BLaER1 (cell line): Measurements from ENCODE around the gene KCNB1.
A peak's percentile ranks its signal among the peaks of the same experiment; 100 is the strongest.

ENCODE experiments used
- H3K27ac ChIP-seq: shearing (Covaris generic); formaldehyde crosslinking; 2 replicates; pipeline ENCODE4 v1.8.1; 2022
- H3K27me3 ChIP-seq: shearing (Covaris generic); formaldehyde crosslinking; 2 replicates; pipeline ENCODE4 v1.8.1; 2022
- H3K36me3 ChIP-seq: shearing (Covaris generic); formaldehyde crosslinking; 2 replicates; pipeline ENCODE4 v1.8.1; 2022
- H3K4me1 ChIP-seq: shearing (Covaris generic); formaldehyde crosslinking; 2 replicates; pipeline ENCODE4 v1.8.1; 2022
- H3K4me2 ChIP-seq: shearing (Covaris generic); formaldehyde crosslinking; 2 replicates; pipeline ENCODE4 v1.8.1; 2022
- H3K4me3 ChIP-seq: shearing (Covaris generic); formaldehyde crosslinking; 2 replicates; pipeline ENCODE4 v1.8.1; 2022
- H3K9ac ChIP-seq: shearing (Covaris generic); formaldehyde crosslinking; 2 replicates; pipeline ENCODE4 v1.8.1; 2022
- H3K9me3 ChIP-seq: shearing (Covaris generic); formaldehyde crosslinking; 2 replicates; pipeline ENCODE4 v1.8.1; 2022
- H4K20me1 ChIP-seq: shearing (Covaris generic); formaldehyde crosslinking; 2 replicates; pipeline ENCODE4 v1.8.1; 2022
- Cebpa-rat ChIP-seq: shearing (Covaris generic); IDR thresholded peaks from 2 replicates; pipeline ENCODE4 v1.8.1; 2022

Gene KCNB1

DNA sequence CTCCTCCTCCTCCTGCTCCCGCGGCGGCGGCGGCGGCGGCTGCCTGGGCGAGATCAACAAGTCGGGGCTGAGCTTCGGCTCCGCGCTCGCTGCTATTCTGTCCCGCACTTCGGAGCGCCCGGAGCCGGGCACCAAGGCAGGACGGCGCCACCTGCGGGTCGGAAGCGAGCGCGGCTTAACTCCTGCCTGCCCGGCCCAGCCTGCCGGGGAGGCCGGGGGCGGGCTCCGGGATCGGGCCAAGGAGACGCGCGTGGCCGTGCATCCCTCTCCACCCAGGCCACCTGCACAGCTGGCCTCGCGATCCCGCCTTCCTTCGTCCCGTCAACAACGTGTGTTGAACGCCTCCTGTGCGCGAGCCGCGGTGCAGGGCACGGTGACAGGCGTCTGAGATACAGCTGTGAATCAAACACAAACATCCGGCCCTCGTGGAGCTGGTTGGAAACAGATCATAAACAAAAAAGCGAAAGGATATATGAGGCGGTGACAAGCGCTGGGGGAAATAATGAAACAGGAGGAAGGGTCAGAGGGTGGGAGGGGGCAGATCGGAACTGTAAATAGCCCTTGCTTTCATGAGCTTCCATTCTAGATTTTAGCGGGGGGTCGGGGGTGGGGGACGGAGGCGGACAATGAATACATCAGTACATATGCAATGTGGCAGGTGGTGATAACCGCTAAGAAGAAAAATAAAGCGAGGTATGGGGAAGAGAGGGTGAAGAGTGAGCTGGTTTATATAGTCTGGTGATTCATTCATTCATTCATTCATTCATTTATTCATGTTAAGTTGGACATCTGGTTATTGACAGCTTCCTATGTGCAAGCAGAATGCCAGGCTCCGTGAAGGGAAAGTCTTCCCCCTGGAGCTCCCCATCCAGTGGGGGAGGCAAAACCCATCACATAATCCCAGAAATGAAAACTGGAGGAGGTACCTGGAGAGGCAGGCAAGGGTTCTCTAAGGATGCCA, 2.0 kb upstream of the KCNB1 start:
- TF ChIP-seq Cebpa-rat, result no peak
- Histone ChIP-seq H3K27me3 (peaks cover 37% of the 10 kb centered on the region), H3K4me1 (peaks cover 5% of the 10 kb centered on the region; the same call in 1 of the 2 replicates)

DNA sequence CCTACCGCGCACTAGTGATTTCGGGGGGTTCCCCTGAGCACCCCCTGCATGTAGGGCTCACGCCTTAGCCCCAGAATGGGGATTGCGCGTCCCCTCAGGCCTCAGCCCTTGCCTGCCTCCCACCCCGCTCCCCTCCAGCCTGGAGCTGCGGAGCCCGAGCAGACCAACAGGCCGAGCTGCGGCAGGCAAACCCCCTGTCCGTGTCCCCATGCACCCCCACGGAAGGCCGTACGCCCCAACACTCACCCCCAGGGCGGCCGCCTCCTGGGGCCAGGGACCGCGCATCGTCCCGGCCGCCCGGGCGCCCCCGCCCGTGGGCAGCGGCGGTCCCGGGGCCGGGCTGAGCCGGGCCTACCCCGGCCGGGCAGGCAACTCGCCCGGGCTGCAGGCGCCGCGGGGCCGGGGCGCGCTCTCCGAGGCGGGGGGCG, 1.2 kb upstream of the KCNB1 start:
- no peak overlapping the region for H3K9ac ChIP-seq
- no peak for TF ChIP-seq Cebpa-rat
- H3K4me1 ChIP-seq, result peaks cover 5% of the 10 kb centered on the region; the same call in 1 of the 2 replicates
- H4K20me1 ChIP-seq, result peaks cover 40% of the 10 kb centered on the region
- H3K27ac ChIP-seq, result no peak overlapping the region
- peak overlapping the region; percentile 66 for H3K4me3 ChIP-seq
- no peaks in the 10 kb centered on the region for H3K36me3 ChIP-seq
- no peaks in the 10 kb centered on the region for H3K9me3 ChIP-seq
- H3K27me3 ChIP-seq, result peaks cover 37% of the 10 kb centered on the region
- H3K4me2 ChIP-seq, result peak overlapping the region; percentile 97

More for the DNA sequence above, 2.0 kb upstream of the KCNB1 start:
- peaks cover 40% of the 10 kb centered on the region for H4K20me1 ChIP-seq
- peak overlapping the region; percentile 66 for H3K4me3 ChIP-seq
- H3K27ac ChIP-seq, result no peak overlapping the region
- no peaks in the 10 kb centered on the region for H3K9me3 ChIP-seq
- H3K36me3 ChIP-seq, result no peaks in the 10 kb centered on the region
- H3K9ac ChIP-seq, result no peak overlapping the region
- peak overlapping the region; percentile 97 for H3K4me2 ChIP-seq

DNA sequence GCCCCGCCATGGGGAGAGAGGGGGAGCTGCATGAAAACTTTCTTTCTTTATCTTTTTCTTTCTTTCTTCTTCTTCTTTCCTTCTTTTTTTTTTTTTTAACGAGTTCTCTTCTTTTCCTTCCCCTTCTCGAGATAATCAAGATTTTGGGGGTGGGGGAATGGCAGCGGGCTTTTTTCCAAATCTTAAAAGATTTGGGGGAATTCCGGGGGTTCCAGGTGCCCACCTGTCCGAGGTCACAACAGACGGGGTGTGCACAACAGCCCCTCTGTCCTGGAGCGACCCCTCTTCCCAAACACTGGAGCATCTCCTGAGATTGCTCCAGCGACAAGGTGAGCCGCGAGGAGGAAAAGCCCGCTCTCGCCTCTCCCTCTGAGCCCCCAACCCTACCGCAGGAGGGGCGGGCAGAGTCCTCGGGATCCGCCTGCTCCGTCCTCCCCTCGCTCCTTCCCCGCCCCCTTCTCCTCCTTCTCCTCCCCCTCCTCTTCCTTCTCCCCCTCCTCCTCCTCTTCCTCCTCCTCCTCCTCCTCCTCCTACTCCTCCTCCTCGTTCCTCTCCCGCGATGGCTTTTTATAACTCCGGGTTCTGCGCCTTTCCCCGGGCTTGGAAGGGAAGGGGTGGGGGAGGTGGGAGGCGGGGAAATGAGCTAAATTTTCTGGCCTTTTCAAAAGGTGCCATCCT, 689 bp upstream of the KCNB1 start:
- Histone ChIP-seq H3K27me3 (peaks cover 37% of the 10 kb centered on the region), H3K4me3 (peak overlapping the region; percentile 66), H4K20me1 (peaks cover 40% of the 10 kb centered on the region), H3K9ac (no peak overlapping the region), H3K4me1 (peaks cover 5% of the 10 kb centered on the region; the same call in 1 of the 2 replicates), H3K4me2 (peak overlapping the region; percentile 97), H3K36me3 (no peaks in the 10 kb centered on the region), H3K27ac (no peak overlapping the region), H3K9me3 (no peaks in the 10 kb centered on the region)
- TF ChIP-seq Cebpa-rat, result no peak

DNA sequence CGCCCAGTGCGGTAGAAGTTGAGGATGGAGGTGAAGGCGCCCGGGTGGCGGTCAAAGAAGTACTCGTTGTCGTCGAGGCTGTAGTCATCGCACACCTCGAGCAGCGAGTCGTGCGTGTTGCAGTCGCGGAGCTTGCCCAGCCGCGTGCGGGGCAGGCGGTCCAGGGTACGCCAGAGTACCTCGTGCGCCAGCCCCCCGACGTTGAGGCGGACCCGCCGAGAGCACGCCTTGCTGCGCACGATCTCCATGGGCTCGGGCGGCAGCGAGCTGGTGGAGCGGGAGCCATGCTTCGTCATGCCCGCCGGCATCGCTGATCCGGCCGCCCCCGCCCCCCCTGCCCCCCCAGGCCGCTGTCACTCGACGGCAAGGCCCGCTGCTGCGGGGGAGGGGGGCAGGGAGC, 295 bp downstream of the KCNB1 start:
- H3K27ac ChIP-seq, result no peak overlapping the region
- peaks cover 37% of the 10 kb centered on the region for H3K27me3 ChIP-seq
- H4K20me1 ChIP-seq, result peaks cover 40% of the 10 kb centered on the region
- no peak overlapping the region for H3K9ac ChIP-seq
- no peaks in the 10 kb centered on the region for H3K36me3 ChIP-seq
- no peak for TF ChIP-seq Cebpa-rat
- no peak overlapping the region for H3K4me3 ChIP-seq
- H3K9me3 ChIP-seq, result no peaks in the 10 kb centered on the region
- peak overlapping the region; percentile 42 for H3K4me2 ChIP-seq
- H3K4me1 ChIP-seq, result peaks cover 5% of the 10 kb centered on the region; the same call in 1 of the 2 replicates

DNA sequence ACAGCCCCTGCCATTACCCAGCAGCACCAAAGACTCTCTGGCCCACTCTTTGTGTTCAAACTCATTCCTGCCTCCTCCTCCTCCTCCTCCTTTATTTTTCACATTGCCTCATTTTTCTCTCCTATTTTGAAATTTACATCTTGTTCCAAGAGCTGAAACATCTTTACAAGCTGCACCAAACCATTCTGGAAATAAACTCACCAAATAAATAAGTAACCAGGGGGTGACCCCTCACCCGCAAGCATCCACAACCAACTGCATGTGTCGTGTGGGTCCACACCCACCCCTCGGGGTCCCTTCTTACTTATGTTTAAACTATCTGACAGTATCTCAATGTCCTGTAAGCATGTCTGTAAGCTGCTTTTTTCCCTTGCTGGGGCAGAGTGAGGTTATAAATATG, 1.4 kb downstream of the KCNB1 start:
- Histone ChIP-seq H3K27me3 (peaks cover 32% of the 10 kb centered on the region), H3K27ac (no peak overlapping the region), H3K4me3 (no peak overlapping the region), H4K20me1 (peaks cover 37% of the 10 kb centered on the region), H3K36me3 (no peaks in the 10 kb centered on the region), H3K9me3 (no peaks in the 10 kb centered on the region), H3K4me1 (peaks cover 5% of the 10 kb centered on the region; the same call in 1 of the 2 replicates), H3K4me2 (no peak overlapping the region), H3K9ac (no peak overlapping the region)
- TF ChIP-seq Cebpa-rat, result no peak

DNA sequence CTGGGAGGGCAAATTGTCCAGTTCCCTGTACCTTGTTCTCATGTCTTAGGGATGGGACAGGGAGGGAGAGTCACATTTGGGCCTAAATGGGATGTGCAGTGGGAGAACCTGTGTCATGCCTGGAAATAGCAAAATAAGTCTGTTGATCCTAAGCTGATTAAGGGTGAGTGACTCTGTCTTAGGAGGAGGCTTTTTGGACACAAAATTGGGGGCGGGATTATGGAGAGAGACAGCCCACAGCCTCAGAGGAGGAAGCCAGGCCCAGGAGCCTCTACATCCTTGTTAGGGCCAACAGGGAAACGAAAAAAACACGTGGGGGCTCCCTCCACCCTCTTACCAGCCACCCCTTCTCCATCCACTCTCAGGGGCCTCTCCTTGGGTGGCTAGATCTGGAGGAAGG, 2.2 kb downstream of the KCNB1 start:
- Histone ChIP-seq H3K9ac (no peak overlapping the region), H3K36me3 (no peaks in the 10 kb centered on the region), H3K27ac (no peak overlapping the region), H3K9me3 (no peaks in the 10 kb centered on the region), H3K27me3 (peaks cover 31% of the 10 kb centered on the region), H3K4me3 (no peak overlapping the region), H3K4me1 (peaks cover 5% of the 10 kb centered on the region; the same call in 1 of the 2 replicates), H4K20me1 (peaks cover 31% of the 10 kb centered on the region), H3K4me2 (no peak overlapping the region)
- no peak for TF ChIP-seq Cebpa-rat

DNA sequence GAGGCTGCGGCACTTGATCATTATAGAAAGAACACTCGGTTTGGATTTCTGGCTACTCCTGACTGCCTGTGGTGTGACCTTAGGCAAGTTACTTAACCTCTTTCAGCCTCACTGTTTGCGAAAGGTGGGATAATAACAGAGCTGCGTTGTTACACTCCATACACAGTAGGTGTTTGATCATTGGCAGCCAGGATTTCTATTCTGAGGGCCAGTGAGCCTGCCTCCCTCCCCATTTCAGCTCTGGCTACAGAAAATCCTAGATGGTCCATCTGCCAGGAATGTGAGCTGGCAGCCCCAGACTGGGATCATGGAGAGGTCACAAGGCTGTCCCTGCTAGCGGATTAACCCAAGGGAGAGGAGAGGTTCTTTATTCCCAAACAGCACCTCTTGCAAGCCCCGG, 2.7 kb downstream of the KCNB1 start:
- no peak overlapping the region for H3K27ac ChIP-seq
- peaks cover 31% of the 10 kb centered on the region for H4K20me1 ChIP-seq
- no peak overlapping the region for H3K9ac ChIP-seq
- H3K4me2 ChIP-seq, result no peak overlapping the region
- H3K36me3 ChIP-seq, result no peaks in the 10 kb centered on the region
- no peak for TF ChIP-seq Cebpa-rat
- peaks cover 5% of the 10 kb centered on the region; the same call in 1 of the 2 replicates for H3K4me1 ChIP-seq
- H3K9me3 ChIP-seq, result no peaks in the 10 kb centered on the region
- no peak overlapping the region for H3K4me3 ChIP-seq
- peaks cover 26% of the 10 kb centered on the region for H3K27me3 ChIP-seq

DNA sequence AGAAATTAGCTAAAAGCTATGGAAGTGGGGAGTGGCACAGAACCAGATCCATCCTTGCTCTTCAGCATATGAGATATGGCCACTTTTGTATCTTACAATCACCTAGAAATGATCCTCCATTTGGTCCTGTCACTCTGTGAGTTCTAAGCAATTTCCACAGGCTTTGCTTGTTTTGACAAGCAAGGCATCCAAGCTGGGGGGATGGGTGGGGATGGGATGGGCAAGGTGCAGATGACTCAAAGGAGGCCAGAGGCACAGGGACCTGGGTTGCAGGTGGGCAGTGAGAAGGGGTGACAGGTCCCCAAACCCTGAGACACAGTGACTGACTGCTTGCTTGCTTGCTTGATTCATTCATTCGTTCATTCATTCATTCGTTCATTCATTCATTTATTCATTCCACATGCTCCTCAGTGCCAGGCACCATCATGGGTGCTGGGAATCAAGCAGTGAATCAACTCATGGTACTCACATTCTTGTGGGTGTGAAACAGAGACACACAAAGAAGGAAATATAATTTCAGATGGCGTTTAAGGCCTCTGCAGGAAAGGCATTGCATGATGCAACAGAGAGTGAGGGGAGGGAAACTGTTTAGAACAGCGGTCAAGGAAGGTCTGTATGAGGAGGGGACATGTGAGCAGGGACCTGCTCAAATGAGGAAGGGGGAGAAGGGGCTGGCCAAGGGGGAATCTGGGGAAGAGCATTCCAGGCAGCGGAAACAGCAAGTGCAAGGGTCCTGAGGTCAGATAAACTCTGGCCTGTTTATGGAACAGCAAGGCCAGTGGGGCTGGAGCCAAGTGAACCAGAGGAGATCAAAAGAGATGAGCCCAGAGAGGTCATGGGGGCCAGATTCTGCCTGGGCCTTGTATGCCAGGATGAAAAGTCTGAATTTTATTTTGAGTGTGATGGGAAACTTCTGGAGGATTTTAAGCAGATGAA, 3.4 kb downstream of the KCNB1 start:
- Histone ChIP-seq H3K4me1 (peaks cover 5% of the 10 kb centered on the region; the same call in 1 of the 2 replicates), H3K27ac (no peak overlapping the region), H3K9me3 (no peaks in the 10 kb centered on the region), H3K4me3 (no peak overlapping the region), H4K20me1 (peaks cover 31% of the 10 kb centered on the region), H3K36me3 (no peaks in the 10 kb centered on the region), H3K27me3 (peaks cover 20% of the 10 kb centered on the region), H3K9ac (no peak overlapping the region), H3K4me2 (no peak overlapping the region)
- no peak for TF ChIP-seq Cebpa-rat

DNA sequence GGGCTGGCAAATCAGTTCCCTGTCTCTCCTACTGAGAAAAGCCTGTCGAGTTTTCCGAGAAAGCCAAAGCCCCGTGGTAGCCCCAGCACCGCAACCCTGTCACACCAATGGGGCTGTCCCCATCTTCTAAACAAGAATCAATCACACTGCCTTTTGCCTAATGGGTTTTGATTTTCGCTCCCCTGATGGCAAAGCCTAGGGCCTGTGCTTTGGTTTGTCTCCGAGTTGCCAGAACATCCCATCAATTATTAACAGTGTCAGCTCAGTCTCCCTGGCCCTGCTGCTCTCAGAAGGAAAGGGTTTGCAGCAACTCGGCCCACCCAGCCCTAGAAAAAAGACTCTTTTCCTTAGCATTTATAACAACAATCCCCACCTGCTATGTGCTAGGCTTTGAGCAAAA, 4.2 kb downstream of the KCNB1 start:
- no peaks in the 10 kb centered on the region for H3K36me3 ChIP-seq
- no peak overlapping the region for H3K9ac ChIP-seq
- H3K27ac ChIP-seq, result no peak overlapping the region
- no peak for TF ChIP-seq Cebpa-rat
- peaks cover 25% of the 10 kb centered on the region; the same call in 1 of the 2 replicates for H4K20me1 ChIP-seq
- H3K4me2 ChIP-seq, result no peak overlapping the region
- H3K4me3 ChIP-seq, result no peak overlapping the region
- no peaks in the 10 kb centered on the region for H3K9me3 ChIP-seq
- H3K4me1 ChIP-seq, result no peaks in the 10 kb centered on the region
- H3K27me3 ChIP-seq, result peaks cover 12% of the 10 kb centered on the region
